NT2/D1 (cell line): ENCODE results near the gene EXOC7.

Experiments
- SUZ12 ChIP-seq: IDR thresholded peaks from 2 replicates; pipeline ENCODE4 v1.6.1; 2011; ENCODE audit not compliant: insufficient read length, insufficient read depth; ENCODE audit errors: extremely low read depth
- YY1 ChIP-seq: IDR thresholded peaks from 2 replicates; pipeline ENCODE4 v1.6.1; 2011; ENCODE audit not compliant: insufficient read length, insufficient read depth
- ZNF274 ChIP-seq: IDR thresholded peaks from 2 replicates; pipeline ENCODE4 v1.6.1; 2011; ENCODE audit warnings: mild to moderate bottlenecking, low read depth, low read length

DNA sequence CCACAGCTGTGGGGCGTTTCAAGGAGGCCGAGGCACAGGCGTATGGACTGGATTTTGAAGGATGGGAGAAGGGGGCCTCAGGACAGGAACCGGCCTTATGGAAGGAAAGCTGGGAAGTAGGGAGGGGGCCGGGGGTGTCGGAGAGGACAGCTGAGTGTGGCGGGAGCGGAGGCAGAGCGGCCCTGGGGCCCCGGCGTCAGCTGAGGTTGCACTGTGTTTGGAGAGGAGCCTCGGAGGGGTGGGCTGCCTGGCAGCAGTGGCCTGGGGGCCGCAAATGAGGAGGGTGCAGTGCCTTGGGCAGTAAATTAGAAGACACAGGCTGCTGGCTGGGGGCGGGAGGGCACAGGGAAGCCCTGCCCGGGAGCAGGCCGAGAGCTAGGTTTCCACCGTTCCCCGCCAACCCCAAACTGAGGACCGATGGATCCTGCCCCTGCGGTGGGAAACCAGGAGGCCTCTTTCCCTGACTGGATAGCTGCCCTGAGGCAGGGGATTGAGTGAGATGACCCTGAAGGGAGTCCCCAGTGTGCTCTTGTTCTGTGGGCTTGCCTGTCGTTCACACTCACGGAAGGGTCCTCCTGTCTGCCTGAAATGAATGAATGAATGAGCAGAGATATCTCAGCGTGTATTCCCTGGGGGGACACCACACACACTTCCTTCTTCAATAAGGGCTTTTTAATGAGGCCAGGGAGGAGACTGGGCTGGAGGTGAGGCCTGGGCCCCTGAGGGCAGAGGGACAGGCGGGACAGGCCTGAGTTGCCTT lies 19.0 kb upstream of the EXOC7 start:
- TF ChIP-seq ZNF274 = no peak
- TF ChIP-seq YY1 = no peak
- TF ChIP-seq SUZ12 = no peak
